Neural progenitor cell (in vitro differentiated cells): Measurements from ENCODE around the gene NEDD8. TPM values are rescaled to one million over a fixed set of nuclear protein-coding genes. Genes with fewer than 3 reads are reported as not detected.

ENCODE experiments used
- DNase-seq: peaks from one replicate; pipeline ENCODE4 v3.0.0-alpha.2; 2016; ENCODE audit warnings: low spot score
- H2AFZ ChIP-seq: fragments of 200-600 bp; sonication (generic); replicated peaks from 2 replicates; pipeline ENCODE4 v1.6.1; 2016; ENCODE audit warnings: antibody characterized with exemption
- H3F3A ChIP-seq: fragments of 200-600 bp; sonication (generic); 2 replicates; pipeline ENCODE4 v1.6.1; 2016; ENCODE audit warnings: antibody characterized with exemption, low read depth
- H3K27ac ChIP-seq: fragments of 200-600 bp; sonication (generic); 2 replicates; pipeline ENCODE4 v1.5.1; 2016; ENCODE audit warnings: mild to moderate bottlenecking
- H3K27me3 ChIP-seq: fragments of 200-600 bp; sonication (generic); 2 replicates; pipeline ENCODE4 v1.6.1; 2016; ENCODE audit warnings: mild to moderate bottlenecking, moderate library complexity
- H3K36me3 ChIP-seq: fragments of 200-600 bp; sonication (generic); 2 replicates; pipeline ENCODE4 v1.5.1; 2016
- H3K4me1 ChIP-seq: fragments of 200-600 bp; sonication (generic); 2 replicates; pipeline ENCODE4 v1.6.1; 2016; ENCODE audit warnings: mixed run types
- H3K4me2 ChIP-seq: fragments of 200-600 bp; sonication (generic); 2 replicates; pipeline ENCODE4 v1.6.1; 2016
- H3K4me3 ChIP-seq: fragments of 200-600 bp; sonication (generic); 2 replicates; pipeline ENCODE4 v1.5.1; 2016
- H3K79me2 ChIP-seq: fragments of 200-600 bp; sonication (generic); 2 replicates; pipeline ENCODE4 v1.6.1; 2016; ENCODE audit warnings: low read depth
- H3K9ac ChIP-seq: fragments of 200-600 bp; sonication (generic); 2 replicates; pipeline ENCODE4 v1.6.1; 2016
- H3K9me3 ChIP-seq: fragments of 200-600 bp; sonication (generic); 2 replicates; pipeline ENCODE4 v1.5.1; 2016; ENCODE audit warnings: low read depth
- H4K20me1 ChIP-seq: fragments of 200-600 bp; sonication (generic); 2 replicates; pipeline ENCODE4 v1.6.1; 2016; ENCODE audit warnings: low read depth
- H3K27ac Mint-ChIP-seq: 3 replicates; pipeline ENCODE4 v1.8.0; 2021; ENCODE audit warnings: mixed read lengths
- H3K27me3 Mint-ChIP-seq: 2 replicates; pipeline ENCODE4 v1.8.0; 2022; ENCODE audit warnings: low read depth, mild to moderate bottlenecking, inconsistent platforms, moderate library complexity, mixed read lengths; ENCODE audit not compliant: insufficient read depth
- H3K36me3 Mint-ChIP-seq: 3 replicates; pipeline ENCODE4 v1.8.0; 2021; ENCODE audit warnings: mixed read lengths
- H3K4me1 Mint-ChIP-seq: 3 replicates; pipeline ENCODE4 v1.8.0; 2021; ENCODE audit warnings: mixed read lengths
- H3K4me3 Mint-ChIP-seq: 3 replicates; pipeline ENCODE4 v1.8.0; 2021; ENCODE audit warnings: mild to moderate bottlenecking, moderate library complexity, mixed read lengths
- H3K9me3 Mint-ChIP-seq: 3 replicates; pipeline ENCODE4 v1.8.0; 2020; ENCODE audit warnings: mixed read lengths
- EZH2 ChIP-seq: fragments of 200-600 bp; sonication (generic); IDR thresholded peaks from 2 replicates; pipeline ENCODE4 v1.6.1; 2017; ENCODE audit warnings: antibody characterized with exemption, mild to moderate bottlenecking, moderate library complexity
- EZH2phosphoT487 ChIP-seq: fragments of 200-600 bp; sonication (generic); IDR thresholded peaks from 2 replicates; pipeline ENCODE4 v1.6.1; 2017; ENCODE audit warnings: antibody characterized with exemption
- total RNA-seq: library from RNA; depleted of rRNA; stranded (reverse); fragments of >200 nt; gene quantifications from 2 replicates; pipeline ENCODE4 v1.2.3, GENCODE V29; 2015; ENCODE audit warnings: low replicate concordance
- TF ChIP-seq, protein P1 (sequence below): fragments of 200-600 bp; sonication (generic); IDR thresholded peaks from 2 replicates; pipeline ENCODE4 v1.5.1; 2017; ENCODE audit warnings: antibody characterized with exemption, mild to moderate bottlenecking

Gene NEDD8
- total RNA-seq, 1 donor from 2014 or later, result 220 TPM

DNA sequence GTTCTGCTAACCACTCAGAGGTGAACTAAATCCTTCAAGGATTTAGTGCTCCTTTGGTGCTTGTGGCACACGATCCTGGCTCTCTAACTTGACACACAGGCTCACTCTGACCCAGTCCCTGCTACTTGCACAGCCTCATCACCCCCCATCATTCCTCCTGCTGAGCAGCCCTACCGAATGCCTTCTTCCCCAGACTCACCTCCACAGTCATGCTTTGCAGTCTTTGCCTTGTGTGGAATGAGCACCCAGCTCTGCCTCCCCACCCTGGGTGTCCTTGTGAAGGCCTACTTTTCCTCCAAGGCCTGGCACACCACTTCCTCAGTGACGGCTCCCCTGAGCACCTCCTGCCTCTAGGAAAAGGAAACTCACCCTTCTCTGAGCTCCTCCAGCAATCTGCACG is 18.2 kb upstream of the NEDD8 start:
- Mint-ChIP-seq H3K4me3 (peak overlapping the region; percentile 27), H3K4me1 (no peaks in the 10 kb centered on the region), H3K27ac (peak overlapping the region; percentile 47), H3K36me3 (no peaks in the 10 kb centered on the region), H3K27me3 (peaks cover 4% of the 10 kb centered on the region), H3K9me3 (no peaks in the 10 kb centered on the region)
- Histone ChIP-seq H3F3A (no peaks in the 10 kb centered on the region), H3K9me3 (no peaks in the 10 kb centered on the region), H2AFZ (no peak overlapping the region), H3K4me2 (no peak overlapping the region), H3K9ac (no peak overlapping the region), H3K4me1 (no peaks in the 10 kb centered on the region), H4K20me1 (no peaks in the 10 kb centered on the region), H3K79me2 (no peaks in the 10 kb centered on the region), H3K36me3 (no peaks in the 10 kb centered on the region), H3K27me3 (no peaks in the 10 kb centered on the region), H3K27ac (no peak overlapping the region), H3K4me3 (no peak overlapping the region)
- DNase-seq, result no peak
- TF ChIP-seq, protein P1, sequence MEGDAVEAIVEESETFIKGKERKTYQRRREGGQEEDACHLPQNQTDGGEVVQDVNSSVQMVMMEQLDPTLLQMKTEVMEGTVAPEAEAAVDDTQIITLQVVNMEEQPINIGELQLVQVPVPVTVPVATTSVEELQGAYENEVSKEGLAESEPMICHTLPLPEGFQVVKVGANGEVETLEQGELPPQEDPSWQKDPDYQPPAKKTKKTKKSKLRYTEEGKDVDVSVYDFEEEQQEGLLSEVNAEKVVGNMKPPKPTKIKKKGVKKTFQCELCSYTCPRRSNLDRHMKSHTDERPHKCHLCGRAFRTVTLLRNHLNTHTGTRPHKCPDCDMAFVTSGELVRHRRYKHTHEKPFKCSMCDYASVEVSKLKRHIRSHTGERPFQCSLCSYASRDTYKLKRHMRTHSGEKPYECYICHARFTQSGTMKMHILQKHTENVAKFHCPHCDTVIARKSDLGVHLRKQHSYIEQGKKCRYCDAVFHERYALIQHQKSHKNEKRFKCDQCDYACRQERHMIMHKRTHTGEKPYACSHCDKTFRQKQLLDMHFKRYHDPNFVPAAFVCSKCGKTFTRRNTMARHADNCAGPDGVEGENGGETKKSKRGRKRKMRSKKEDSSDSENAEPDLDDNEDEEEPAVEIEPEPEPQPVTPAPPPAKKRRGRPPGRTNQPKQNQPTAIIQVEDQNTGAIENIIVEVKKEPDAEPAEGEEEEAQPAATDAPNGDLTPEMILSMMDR, result no peak
- TF ChIP-seq EZH2phosphoT487, result no peak
- TF ChIP-seq EZH2, result no peak

DNA sequence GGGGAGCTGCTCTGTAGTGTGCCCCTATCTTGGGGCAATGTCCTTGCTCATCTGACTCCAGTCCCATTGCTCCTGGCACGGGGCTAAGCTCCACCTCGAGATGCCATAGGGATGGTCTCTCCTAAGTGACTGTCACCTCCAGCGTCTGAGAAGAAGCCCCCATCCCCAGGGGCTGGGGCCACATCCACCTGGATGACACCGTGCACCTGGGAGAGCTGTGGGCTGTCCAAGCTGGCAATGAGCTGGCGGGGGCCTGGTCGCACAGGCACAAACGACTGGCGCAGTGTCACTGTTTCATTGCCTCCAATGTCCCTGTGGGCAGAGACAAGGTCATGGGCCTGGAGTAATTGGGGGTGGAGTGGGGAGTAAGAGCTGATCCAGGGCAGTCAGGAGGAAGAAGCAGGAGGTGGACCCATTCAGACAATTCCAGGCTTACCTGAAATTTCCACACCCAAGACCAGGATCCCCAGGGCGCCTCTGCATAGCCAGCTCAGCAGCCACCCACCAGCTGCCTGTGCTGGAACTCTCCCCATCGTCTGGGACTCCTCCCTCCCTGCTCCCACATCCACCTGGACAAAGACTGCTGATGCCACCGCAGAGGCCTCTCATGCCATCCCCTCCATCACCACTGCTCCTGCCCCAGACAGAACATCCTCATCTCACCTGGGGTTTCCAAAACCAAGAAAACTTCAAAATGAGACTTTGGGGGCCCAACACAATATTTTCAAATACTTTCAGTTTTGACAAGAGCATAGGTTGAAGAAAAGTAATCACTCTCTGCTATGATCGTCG is 17.3 kb upstream of the NEDD8 start:
- no peak overlapping the region for H3K27ac Mint-ChIP-seq
- no peaks in the 10 kb centered on the region for H3K36me3 Mint-ChIP-seq

DNA sequence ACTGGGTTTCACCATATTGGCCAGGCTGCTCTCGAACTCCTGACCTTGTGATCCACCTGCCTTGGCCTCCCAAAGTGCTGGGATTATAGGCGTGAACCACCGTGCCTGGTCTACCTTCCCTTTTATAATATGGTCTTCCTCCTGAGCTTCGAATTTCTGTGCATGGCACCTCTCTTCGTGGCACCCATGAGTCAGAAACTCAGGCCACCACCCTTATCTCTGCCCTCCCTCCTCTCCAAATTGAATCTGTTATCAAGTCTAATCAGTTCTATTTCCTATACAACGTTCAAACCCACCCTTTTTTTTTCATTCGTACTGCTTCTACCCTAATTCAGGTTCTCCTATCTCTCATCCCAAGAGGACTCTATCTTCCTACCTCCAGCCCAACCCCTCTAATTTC is 15.3 kb upstream of the NEDD8 start:
- no peaks in the 10 kb centered on the region for H3K27me3 ChIP-seq
- no peaks in the 10 kb centered on the region for H3K4me1 ChIP-seq
- H3K4me2 ChIP-seq, result no peak overlapping the region
- no peak overlapping the region for H3K9ac ChIP-seq
- no peaks in the 10 kb centered on the region for H4K20me1 ChIP-seq
- H3K4me3 Mint-ChIP-seq, result no peak overlapping the region
- H3K27ac Mint-ChIP-seq, result no peak overlapping the region
- no peaks in the 10 kb centered on the region for H3K9me3 Mint-ChIP-seq
- TF ChIP-seq EZH2phosphoT487 (no peak), EZH2 (no peak)
- TF ChIP-seq, protein P1, result no peak
- H3K27ac ChIP-seq, result no peak overlapping the region
- H3K4me1 Mint-ChIP-seq, result peaks cover 7% of the 10 kb centered on the region
- H2AFZ ChIP-seq, result no peak overlapping the region
- no peaks in the 10 kb centered on the region for H3K36me3 ChIP-seq
- peaks cover 16% of the 10 kb centered on the region for H3F3A ChIP-seq
- H3K27me3 Mint-ChIP-seq, result peaks cover 3% of the 10 kb centered on the region
- H3K36me3 Mint-ChIP-seq, result no peaks in the 10 kb centered on the region
- no peak overlapping the region for H3K4me3 ChIP-seq
- H3K79me2 ChIP-seq, result no peaks in the 10 kb centered on the region
- DNase-seq, result no peak
- H3K9me3 ChIP-seq, result no peaks in the 10 kb centered on the region

More for the DNA sequence above, 17.3 kb upstream of the NEDD8 start:
- no peak overlapping the region for H3K4me3 ChIP-seq
- H3K36me3 ChIP-seq, result no peaks in the 10 kb centered on the region
- peaks cover 4% of the 10 kb centered on the region for H3K27me3 Mint-ChIP-seq
- H3K4me3 Mint-ChIP-seq, result no peak overlapping the region
- no peak overlapping the region for H3K4me2 ChIP-seq
- no peaks in the 10 kb centered on the region for H3K4me1 ChIP-seq
- H2AFZ ChIP-seq, result no peak overlapping the region
- DNase-seq, result no peak
- H3K9me3 Mint-ChIP-seq, result no peaks in the 10 kb centered on the region
- H3K79me2 ChIP-seq, result no peaks in the 10 kb centered on the region
- no peaks in the 10 kb centered on the region for H4K20me1 ChIP-seq
- H3K27me3 ChIP-seq, result no peaks in the 10 kb centered on the region
- H3F3A ChIP-seq, result no peaks in the 10 kb centered on the region
- TF ChIP-seq EZH2, result no peak
- TF ChIP-seq EZH2phosphoT487, result no peak
- TF ChIP-seq, protein P1, result no peak
- H3K4me1 Mint-ChIP-seq, result no peaks in the 10 kb centered on the region
- no peaks in the 10 kb centered on the region for H3K9me3 ChIP-seq
- H3K27ac ChIP-seq, result no peak overlapping the region
- H3K9ac ChIP-seq, result peak overlapping the region; percentile 17
